Measurements from ENCODE around the gene AMDHD1. TPM values are rescaled to one million over a fixed set of nuclear protein-coding genes. Genes with fewer than 3 reads are reported as not detected.

AMDHD1 gene
- total and polyA plus RNA-seq, 10 of the 15 experiments (the other 5 are each of a cell fraction or from before 2014, with no cell fraction given): 0.04 to 0.28 (median 0.13) TPM; not detected in 4

DNA sequence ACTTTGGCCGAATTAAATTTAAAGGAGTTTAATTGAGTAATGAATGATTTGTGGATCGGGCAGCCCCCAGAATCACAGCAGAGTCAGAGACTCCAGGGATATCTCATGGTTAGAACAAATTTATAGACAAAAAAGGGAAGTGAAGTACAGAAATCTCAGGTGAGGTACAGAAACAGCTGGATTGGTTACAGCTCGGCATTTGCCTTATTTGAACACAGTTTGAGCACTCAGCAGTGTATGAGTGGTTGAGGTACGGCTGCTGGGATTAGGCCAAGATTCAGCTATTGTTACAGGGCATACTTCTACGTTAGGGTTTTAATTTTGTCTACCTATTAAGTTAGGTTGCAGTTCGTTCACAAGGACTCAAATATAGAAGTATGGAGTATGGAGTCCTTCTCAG lies 24.0 kb upstream of the AMDHD1 start:
- Histone ChIP-seq H3K36me3 (ENCODE audit: control insufficient read depth in 2 of 2, insufficient read depth in 2 of 2, low read length in 1 of 2) (no peaks in the 10 kb centered on the region), H3K4me1 (ENCODE audit: control insufficient read depth, insufficient read depth, low read length) (no peaks in the 10 kb centered on the region), H3K9ac (ENCODE audit: control insufficient read depth, insufficient read depth, low read length) (no peak overlapping the region), H3K79me2 (ENCODE audit: control insufficient read depth, insufficient read depth, low read length) (no peaks in the 10 kb centered on the region), H2AFZ (ENCODE audit: control insufficient read depth, low read depth, low read length) (no peak overlapping the region), H3K9me3 (replicated peaks; ENCODE audit: control insufficient read depth, insufficient read depth, low read length) (peaks cover 3% of the 10 kb centered on the region), H3K4me2 (ENCODE audit: control insufficient read depth, insufficient read depth) (no peak overlapping the region), H3K27ac (ENCODE audit: control insufficient read depth, insufficient read depth) (no peak overlapping the region), H4K20me1 (ENCODE audit: control insufficient read depth, insufficient read depth) (no peaks in the 10 kb centered on the region), H3K27me3 (replicated peaks in 1 of 2; ENCODE audit: control insufficient read depth in 2 of 2, insufficient read depth in 2 of 2, low read length in 1 of 2) (peaks cover 2 to 3% of the 10 kb centered on the region in 2 experiments; a peak in 3 of 4 replicates), H3K4me3 (no peak overlapping the region)
- no TSS peak for BruUV-seq (replicated peaks)
- FAIRE-seq (no peak), DNase-seq (ENCODE audit: low read depth, low spot score) (no peak), ATAC-seq (peak; percentile 42; the same call in 2 of the 3 replicates)
- SMC1A ChIA-PET (ENCODE audit: uncharacterized antibody, unreplicated experiment): interaction anchor here (0.7 to 3.6 kb wide), 11 partner anchors 23 to 598 kb away, joined by 3 to 51 read pairs (median 4); partner anchors contain the start of gene CCDC38
- in situ Hi-C loops (cut with MboI): loop anchor here (10.0 kb wide), 1 partner anchor 296 kb away; no protein-coding TSS in a partner anchor
- RAD21 ChIA-PET (ENCODE audit: unreplicated experiment): interaction anchor here (0.6 to 4.3 kb wide), 10 partner anchors 18 to 598 kb away, joined by 3 to 39 read pairs (median 6); partner anchors contain the start of gene HAL
- WGBS (ENCODE audit: insufficient coverage, insufficient replicate concordance, low lambda C conversion rate, missing lambda C conversion rate): 31% methylated on average over 6 of the region's 6 CpGs
- intact Hi-C loops (cut with micrococcal nuclease; ENCODE audit: unreplicated experiment): loop anchor here (5.0 kb wide), 1 partner anchor 598 kb away; no protein-coding TSS in a partner anchor
- CTCF ChIA-PET: interaction anchor here (0.5 to 4.9 kb wide), 21 partner anchors 10 to 602 kb away, joined by 3 to 116 read pairs (median 4); partner anchors contain the start of genes HAL and LTA4H
- POLR2A ChIA-PET: no interaction called here
- TF ChIP-seq CBX5 (IDR thresholded peaks at IDR 0.05; ENCODE audit: low read depth): no peak
- no peak for TF ChIP-seq SMC3 (IDR thresholded peaks at IDR 0.05; ENCODE audit: borderline replicate concordance, low read length)
- peak; percentile 76 for TF ChIP-seq SPI1 (IDR thresholded peaks at IDR 0.05; ENCODE audit: borderline replicate concordance, insufficient read depth, low read depth, low read length)
- TF ChIP-seq ZNF274 (IDR thresholded peaks at IDR 0.05; ENCODE audit: insufficient read depth, insufficient read length): no peak
- TF ChIP-seq SMAD5 (IDR thresholded peaks at IDR 0.05; ENCODE audit: low read depth): no peak

DNA sequence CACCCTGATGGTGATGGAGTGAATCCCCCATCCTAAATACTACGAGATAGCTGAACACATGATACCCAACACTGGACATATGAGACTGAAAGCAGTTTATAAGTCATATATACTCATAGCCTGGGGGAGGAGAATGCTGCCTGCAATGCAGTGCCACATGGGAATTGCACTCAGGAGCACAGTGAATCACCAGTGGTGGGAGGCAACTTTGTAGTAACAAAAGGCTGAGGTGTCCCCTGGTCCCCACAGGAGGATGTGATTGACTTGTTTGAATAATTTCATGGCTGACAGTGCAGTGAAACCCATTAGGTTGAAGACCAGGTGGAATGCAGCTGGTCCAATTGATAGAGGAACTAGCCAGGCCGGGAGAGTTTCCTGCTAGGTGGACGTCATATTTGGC lies 20.9 kb upstream of the AMDHD1 start:
- intact Hi-C loops (cut with micrococcal nuclease; ENCODE audit: unreplicated experiment) (no loop called here), in situ Hi-C loops (cut with MboI) (no loop called here)
- Histone ChIP-seq H3K36me3 (ENCODE audit: control insufficient read depth in 2 of 2, insufficient read depth in 2 of 2, low read length in 1 of 2) (no peaks in the 10 kb centered on the region), H3K4me1 (ENCODE audit: control insufficient read depth, insufficient read depth, low read length) (no peaks in the 10 kb centered on the region), H3K9me3 (replicated peaks; ENCODE audit: control insufficient read depth, insufficient read depth, low read length) (peaks cover 3% of the 10 kb centered on the region), H3K4me2 (ENCODE audit: control insufficient read depth, insufficient read depth) (no peak overlapping the region), H3K27ac (ENCODE audit: control insufficient read depth, insufficient read depth) (no peak overlapping the region), H3K4me3 (no peak overlapping the region), H2AFZ (ENCODE audit: control insufficient read depth, low read depth, low read length) (no peak overlapping the region), H3K9ac (ENCODE audit: control insufficient read depth, insufficient read depth, low read length) (no peak overlapping the region), H3K27me3 (replicated peaks in 1 of 2; ENCODE audit: control insufficient read depth in 2 of 2, insufficient read depth in 2 of 2, low read length in 1 of 2) (peaks cover 0 to 3% of the 10 kb centered on the region in 2 experiments; a peak in 1 of 4 replicates), H4K20me1 (ENCODE audit: control insufficient read depth, insufficient read depth) (no peaks in the 10 kb centered on the region), H3K79me2 (ENCODE audit: control insufficient read depth, insufficient read depth, low read length) (no peaks in the 10 kb centered on the region)
- ATAC-seq (no peak), FAIRE-seq (no peak), DNase-seq (ENCODE audit: low read depth, low spot score) (no peak)
- RAD21 ChIA-PET (ENCODE audit: unreplicated experiment): no interaction called here
- 0% methylated on average over 3 of the region's 3 CpGs for WGBS (ENCODE audit: insufficient coverage, insufficient replicate concordance, low lambda C conversion rate, missing lambda C conversion rate)
- no TSS peak for BruUV-seq (replicated peaks)
- POLR2A ChIA-PET: no interaction called here
- CTCF ChIA-PET: no interaction called here
- SMC1A ChIA-PET (ENCODE audit: uncharacterized antibody, unreplicated experiment): no interaction called here
- no peak for TF ChIP-seq SIX5 (IDR thresholded peaks at IDR 0.05; ENCODE audit: low read depth, low read length, severe bottlenecking)
- TF ChIP-seq STAT1 (conservative IDR thresholded peaks at IDR 0.05): no peak
- TF ChIP-seq, protein P1, sequence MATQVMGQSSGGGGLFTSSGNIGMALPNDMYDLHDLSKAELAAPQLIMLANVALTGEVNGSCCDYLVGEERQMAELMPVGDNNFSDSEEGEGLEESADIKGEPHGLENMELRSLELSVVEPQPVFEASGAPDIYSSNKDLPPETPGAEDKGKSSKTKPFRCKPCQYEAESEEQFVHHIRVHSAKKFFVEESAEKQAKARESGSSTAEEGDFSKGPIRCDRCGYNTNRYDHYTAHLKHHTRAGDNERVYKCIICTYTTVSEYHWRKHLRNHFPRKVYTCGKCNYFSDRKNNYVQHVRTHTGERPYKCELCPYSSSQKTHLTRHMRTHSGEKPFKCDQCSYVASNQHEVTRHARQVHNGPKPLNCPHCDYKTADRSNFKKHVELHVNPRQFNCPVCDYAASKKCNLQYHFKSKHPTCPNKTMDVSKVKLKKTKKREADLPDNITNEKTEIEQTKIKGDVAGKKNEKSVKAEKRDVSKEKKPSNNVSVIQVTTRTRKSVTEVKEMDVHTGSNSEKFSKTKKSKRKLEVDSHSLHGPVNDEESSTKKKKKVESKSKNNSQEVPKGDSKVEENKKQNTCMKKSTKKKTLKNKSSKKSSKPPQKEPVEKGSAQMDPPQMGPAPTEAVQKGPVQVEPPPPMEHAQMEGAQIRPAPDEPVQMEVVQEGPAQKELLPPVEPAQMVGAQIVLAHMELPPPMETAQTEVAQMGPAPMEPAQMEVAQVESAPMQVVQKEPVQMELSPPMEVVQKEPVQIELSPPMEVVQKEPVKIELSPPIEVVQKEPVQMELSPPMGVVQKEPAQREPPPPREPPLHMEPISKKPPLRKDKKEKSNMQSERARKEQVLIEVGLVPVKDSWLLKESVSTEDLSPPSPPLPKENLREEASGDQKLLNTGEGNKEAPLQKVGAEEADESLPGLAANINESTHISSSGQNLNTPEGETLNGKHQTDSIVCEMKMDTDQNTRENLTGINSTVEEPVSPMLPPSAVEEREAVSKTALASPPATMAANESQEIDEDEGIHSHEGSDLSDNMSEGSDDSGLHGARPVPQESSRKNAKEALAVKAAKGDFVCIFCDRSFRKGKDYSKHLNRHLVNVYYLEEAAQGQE (IDR thresholded peaks at IDR 0.05; ENCODE audit: low read depth, low read length): no peak
- TF ChIP-seq EGR1 (IDR thresholded peaks at IDR 0.05; ENCODE audit: borderline replicate concordance in 1 of 2, low read depth in 2 of 2, low read length in 2 of 2): no peak
- TF ChIP-seq SUPT20H (IDR thresholded peaks at IDR 0.05; ENCODE audit: borderline replicate concordance, control insufficient read depth, low read depth, low read length): no peak
- TF ChIP-seq NR2C2 (IDR thresholded peaks at IDR 0.05; ENCODE audit: borderline replicate concordance, control insufficient read depth, insufficient read length, low read depth): no peak

All from GM12878 (cell line).